ENCODE measurements around the gene ASTN2. TPM values are rescaled to one million over a fixed set of nuclear protein-coding genes. Genes with fewer than 3 reads are reported as not detected.

ASTN2 gene
- total and polyA plus RNA-seq, 9 donors, result 1.8 to 6.4 (median 3.2) TPM

DNA sequence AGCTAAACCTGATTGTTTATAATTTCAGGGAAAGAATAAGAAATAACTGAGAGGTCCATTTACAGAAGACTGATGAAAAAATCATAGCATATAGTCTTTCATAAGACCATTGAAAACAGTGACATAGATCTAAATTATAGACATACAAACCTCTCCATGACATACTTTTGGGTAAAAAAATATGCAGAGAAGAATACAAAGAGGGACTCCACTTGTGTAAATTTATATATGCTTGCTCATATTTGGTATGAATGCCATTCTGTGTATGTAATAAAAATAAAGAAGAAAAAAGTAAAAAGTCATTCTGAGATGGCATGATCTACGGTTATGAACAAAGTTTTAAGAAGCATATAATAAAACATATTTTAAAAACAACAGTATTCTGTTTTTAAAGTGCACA lies 310.7 kb downstream of the ASTN2 start:
- H3K27ac ChIP-seq, result no peak overlapping the region
- TF ChIP-seq POLR2A (IDR thresholded peaks at IDR 0.05) (no peak), EP300 (IDR thresholded peaks at IDR 0.05) (no peak)
- TF ChIP-seq, protein P1, sequence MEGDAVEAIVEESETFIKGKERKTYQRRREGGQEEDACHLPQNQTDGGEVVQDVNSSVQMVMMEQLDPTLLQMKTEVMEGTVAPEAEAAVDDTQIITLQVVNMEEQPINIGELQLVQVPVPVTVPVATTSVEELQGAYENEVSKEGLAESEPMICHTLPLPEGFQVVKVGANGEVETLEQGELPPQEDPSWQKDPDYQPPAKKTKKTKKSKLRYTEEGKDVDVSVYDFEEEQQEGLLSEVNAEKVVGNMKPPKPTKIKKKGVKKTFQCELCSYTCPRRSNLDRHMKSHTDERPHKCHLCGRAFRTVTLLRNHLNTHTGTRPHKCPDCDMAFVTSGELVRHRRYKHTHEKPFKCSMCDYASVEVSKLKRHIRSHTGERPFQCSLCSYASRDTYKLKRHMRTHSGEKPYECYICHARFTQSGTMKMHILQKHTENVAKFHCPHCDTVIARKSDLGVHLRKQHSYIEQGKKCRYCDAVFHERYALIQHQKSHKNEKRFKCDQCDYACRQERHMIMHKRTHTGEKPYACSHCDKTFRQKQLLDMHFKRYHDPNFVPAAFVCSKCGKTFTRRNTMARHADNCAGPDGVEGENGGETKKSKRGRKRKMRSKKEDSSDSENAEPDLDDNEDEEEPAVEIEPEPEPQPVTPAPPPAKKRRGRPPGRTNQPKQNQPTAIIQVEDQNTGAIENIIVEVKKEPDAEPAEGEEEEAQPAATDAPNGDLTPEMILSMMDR (IDR thresholded peaks at IDR 0.05), result no peak
- WGBS, 3 donors, result 77 to 94% (median 93%) methylated on average over 1 of the region's 1 CpG
- DNase-seq, result no peak
- no peaks in the 10 kb centered on the region for H3K27me3 ChIP-seq
- no peak overlapping the region for H3K4me3 ChIP-seq
- intact Hi-C loops (cut with DNase I), result no loop called here
- no peaks in the 10 kb centered on the region for H3K9me3 ChIP-seq
- no peaks in the 10 kb centered on the region for H3K36me3 ChIP-seq
- H3K4me1 ChIP-seq (ENCODE audit: insufficient read depth), result no peaks in the 10 kb centered on the region

DNA sequence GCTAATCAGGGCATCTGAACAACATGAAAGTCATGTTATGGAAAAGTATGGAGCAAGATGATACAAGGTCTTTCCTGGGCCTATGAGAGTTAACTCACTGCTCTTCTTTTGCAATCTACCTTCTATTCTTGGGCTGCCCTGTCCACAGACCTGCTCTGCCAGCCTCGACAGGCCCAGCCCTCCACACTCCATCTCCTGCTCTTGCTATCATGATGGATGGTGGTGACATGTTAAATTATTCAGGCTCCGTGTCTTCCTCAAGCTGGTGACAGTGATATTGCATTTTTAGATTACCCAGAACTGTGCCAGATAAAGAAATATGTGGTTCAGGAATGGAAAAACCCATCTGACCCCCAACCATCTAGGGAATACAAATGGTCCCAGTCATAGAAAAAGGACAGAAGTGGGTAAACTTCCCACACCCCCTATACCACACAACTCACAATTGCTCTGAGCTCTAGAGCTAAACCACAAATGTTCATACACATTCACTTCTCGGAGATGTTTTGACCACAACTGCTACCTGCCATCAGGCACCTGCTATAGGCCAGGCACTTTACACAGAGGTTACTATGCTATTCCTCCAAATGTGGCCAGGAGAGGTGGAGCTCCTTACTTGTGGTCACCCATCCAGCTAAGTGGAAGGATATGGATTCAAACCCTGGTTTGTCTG lies 311.3 kb downstream of the ASTN2 start:
- Histone ChIP-seq H3K27me3 (no peaks in the 10 kb centered on the region), H3K4me1 (ENCODE audit: insufficient read depth) (no peaks in the 10 kb centered on the region), H3K9me3 (no peaks in the 10 kb centered on the region), H3K36me3 (no peaks in the 10 kb centered on the region), H3K27ac (no peak overlapping the region), H3K4me3 (no peak overlapping the region)
- TF ChIP-seq EP300 (IDR thresholded peaks at IDR 0.05), result no peak
- TF ChIP-seq, protein P1 (IDR thresholded peaks at IDR 0.05), result no peak
- no peak for TF ChIP-seq POLR2A (IDR thresholded peaks at IDR 0.05)
- 60 to 75% (median 65%) methylated on average over 3 of the region's 3 CpGs for WGBS, 3 donors
- DNase-seq, result no peak
- intact Hi-C loops (cut with DNase I), result no loop called here

DNA sequence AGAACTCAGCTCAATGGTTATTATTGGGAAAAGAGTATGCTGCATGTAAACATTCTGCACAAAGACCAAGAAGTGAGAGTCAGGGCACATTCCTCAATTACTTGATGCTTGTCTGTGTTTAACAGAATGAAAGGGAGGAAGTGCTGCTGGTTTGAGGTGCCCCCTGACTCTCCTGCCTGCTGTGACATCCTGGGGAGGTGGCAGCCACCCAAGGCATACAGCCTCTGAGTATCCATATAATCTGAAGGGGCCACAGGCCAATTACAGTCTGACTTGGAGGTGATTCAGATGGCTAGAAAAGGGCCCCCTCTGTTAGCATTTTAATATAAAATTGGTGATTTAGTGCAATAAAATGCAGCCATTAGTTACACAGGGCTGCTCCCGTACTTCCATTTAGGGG lies 313.8 kb downstream of the ASTN2 start:
- no peak overlapping the region for H3K4me3 ChIP-seq
- WGBS, 3 donors, result 78 to 85% (median 83%) methylated on average over 1 of the region's 1 CpG
- H3K27ac ChIP-seq, result no peak overlapping the region
- no peaks in the 10 kb centered on the region for H3K9me3 ChIP-seq
- H3K27me3 ChIP-seq, result no peaks in the 10 kb centered on the region
- DNase-seq, result no peak
- intact Hi-C loops (cut with DNase I), result no loop called here
- no peaks in the 10 kb centered on the region for H3K4me1 ChIP-seq (ENCODE audit: insufficient read depth)
- no peaks in the 10 kb centered on the region for H3K36me3 ChIP-seq
- no peak for TF ChIP-seq POLR2A (IDR thresholded peaks at IDR 0.05)
- TF ChIP-seq, protein P1 (IDR thresholded peaks at IDR 0.05), result no peak
- no peak for TF ChIP-seq EP300 (IDR thresholded peaks at IDR 0.05)

DNA sequence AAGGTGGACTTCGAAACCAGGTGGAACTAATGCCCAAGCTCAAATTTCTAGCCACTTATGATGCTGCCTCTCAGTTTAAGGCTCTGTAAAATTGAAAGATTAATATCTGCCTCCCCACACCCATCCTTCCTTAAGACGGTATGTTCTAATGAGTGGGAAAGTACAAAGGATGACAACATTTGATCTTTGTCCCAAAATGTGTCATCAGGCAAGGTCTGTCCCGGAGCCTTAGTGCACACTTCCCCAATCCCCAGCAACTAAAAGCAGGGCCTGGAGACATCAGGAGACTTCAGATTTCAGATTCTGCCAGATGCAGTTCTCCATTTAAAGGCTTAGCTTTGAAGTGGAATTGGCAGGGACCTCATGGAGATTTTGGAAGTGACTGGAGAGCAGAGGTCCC lies 316.5 kb downstream of the ASTN2 start:
- Histone ChIP-seq H3K36me3 (no peaks in the 10 kb centered on the region), H3K27ac (no peak overlapping the region), H3K4me1 (ENCODE audit: insufficient read depth) (no peaks in the 10 kb centered on the region), H3K9me3 (no peaks in the 10 kb centered on the region), H3K27me3 (no peaks in the 10 kb centered on the region), H3K4me3 (no peak overlapping the region)
- DNase-seq, result no peak
- intact Hi-C loops (cut with DNase I), result no loop called here
- 69 to 86% (median 81%) methylated on average over 3 of the region's 3 CpGs for WGBS, 3 donors
- TF ChIP-seq EP300 (IDR thresholded peaks at IDR 0.05) (no peak), POLR2A (IDR thresholded peaks at IDR 0.05) (no peak)
- TF ChIP-seq, protein P1 (IDR thresholded peaks at IDR 0.05), result no peak
